ENCODE data around the gene COL9A3.

COL9A3 gene

DNA sequence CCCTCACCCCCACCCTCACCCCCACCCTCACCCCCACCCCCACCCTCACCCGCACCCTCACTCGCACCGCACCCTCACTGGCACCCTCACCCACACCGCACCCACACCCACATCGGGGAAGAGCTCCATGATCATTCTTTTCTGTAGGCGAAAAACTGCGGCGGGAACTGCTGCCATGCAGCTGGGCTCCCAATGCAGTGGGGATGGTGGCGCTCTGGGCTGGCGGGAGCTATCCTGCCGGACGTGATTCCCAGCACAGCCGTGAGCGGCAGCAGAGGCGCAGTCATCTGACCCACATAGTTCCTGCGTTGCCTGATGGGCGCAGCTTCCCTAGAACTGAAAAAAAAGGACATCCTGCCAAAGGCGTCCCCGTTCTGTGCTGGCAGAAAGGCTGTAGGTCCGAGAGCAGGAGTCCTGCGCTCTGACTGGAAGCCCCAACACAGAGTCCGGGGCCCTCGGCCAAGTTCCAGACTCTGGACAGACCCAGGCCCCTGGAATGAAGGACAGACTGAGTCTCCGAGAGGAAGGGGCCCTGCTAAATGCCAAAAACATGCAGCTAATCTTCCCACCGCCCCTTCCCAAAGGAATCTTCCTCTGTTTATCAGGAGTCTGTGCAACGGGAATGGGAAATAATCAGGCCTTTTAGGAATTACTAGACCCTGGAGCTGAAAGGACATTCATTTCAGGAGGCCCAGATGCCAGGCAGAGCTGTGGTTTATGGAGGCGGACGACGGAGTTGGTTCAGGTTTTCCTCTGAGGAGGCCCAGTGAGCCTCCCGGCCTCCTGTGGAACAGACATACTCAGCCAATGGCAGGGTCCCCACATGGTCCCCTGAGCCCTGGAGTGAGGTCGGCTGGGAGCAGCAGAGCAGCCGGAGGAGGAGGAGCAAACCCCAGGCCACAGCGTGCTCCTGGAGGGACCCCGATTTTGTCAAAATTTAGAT is 58.8 kb downstream of the COL9A3 start:
- Histone ChIP-seq H3K9me3 (ENCODE audit: severe bottlenecking) (no peaks in the 10 kb centered on the region), H3K36me3 (peaks cover 12% of the 10 kb centered on the region), H3K27me3 (ENCODE audit: insufficient read depth, low read depth, severe bottlenecking) (no peaks in the 10 kb centered on the region), H3K27ac (peak overlapping the region; percentile 64), H3K4me3 (ENCODE audit: low read depth, low read length) (no peak overlapping the region; the same call in 1 of the 2 replicates)
- TF ChIP-seq CTCF (IDR thresholded peaks at IDR 0.05; ENCODE audit: low read depth, low read length) = peak; percentile 59
- DNase-seq = peak; percentile 87

GRCh38 chr20:62876501-62876901 is 59.7 kb downstream of the COL9A3 start:
- peaks cover 20% of the 10 kb centered on the region for H3K36me3 ChIP-seq
- H3K9me3 ChIP-seq (ENCODE audit: severe bottlenecking) = no peaks in the 10 kb centered on the region
- TF ChIP-seq CTCF (IDR thresholded peaks at IDR 0.05; ENCODE audit: low read depth, low read length) = no peak
- DNase-seq = no peak
- H3K27me3 ChIP-seq (ENCODE audit: insufficient read depth, low read depth, severe bottlenecking) = no peaks in the 10 kb centered on the region
- H3K4me3 ChIP-seq (ENCODE audit: low read depth, low read length) = no peak overlapping the region
- H3K27ac ChIP-seq = peak overlapping the region; percentile 64

GRCh38 chr20:62876902-62877816 is 60.3 kb downstream of the COL9A3 start:
- no peak overlapping the region for H3K27ac ChIP-seq
- no peak for TF ChIP-seq CTCF (IDR thresholded peaks at IDR 0.05; ENCODE audit: low read depth, low read length)
- H3K36me3 ChIP-seq = peaks cover 23% of the 10 kb centered on the region
- no peaks in the 10 kb centered on the region for H3K9me3 ChIP-seq (ENCODE audit: severe bottlenecking)
- no peak overlapping the region for H3K4me3 ChIP-seq (ENCODE audit: low read depth, low read length)
- H3K27me3 ChIP-seq (ENCODE audit: insufficient read depth, low read depth, severe bottlenecking) = no peaks in the 10 kb centered on the region
- DNase-seq = no peak

GRCh38 chr20:62878244-62879038 is 61.6 kb downstream of the COL9A3 start:
- Histone ChIP-seq H3K27ac (no peak overlapping the region), H3K4me3 (ENCODE audit: low read depth, low read length) (no peak overlapping the region), H3K9me3 (ENCODE audit: severe bottlenecking) (no peaks in the 10 kb centered on the region), H3K36me3 (peaks cover 23% of the 10 kb centered on the region), H3K27me3 (ENCODE audit: insufficient read depth, low read depth, severe bottlenecking) (no peaks in the 10 kb centered on the region)
- no peak for DNase-seq
- TF ChIP-seq CTCF (IDR thresholded peaks at IDR 0.05; ENCODE audit: low read depth, low read length) = no peak
